ENCODE data around the gene CD58.

Gene CD58

GRCh38 chr1:116494353-116494692 is 76.5 kb downstream of the CD58 start:
- Mint-ChIP-seq H3K27ac (no peak overlapping the region), H3K9me3 (no peaks in the 10 kb centered on the region), H3K4me1 (peaks cover 22% of the 10 kb centered on the region), H3K4me3 (no peak overlapping the region), H3K36me3 (ENCODE audit: low read depth) (no peaks in the 10 kb centered on the region), H3K27me3 (no peaks in the 10 kb centered on the region)
- DNase-seq (no peak), ATAC-seq (no peak)

- ATAC-seq (no peak), DNase-seq (no peak)
- H3K4me1 Mint-ChIP-seq: peaks cover 22% of the 10 kb centered on the region
- H3K27me3 Mint-ChIP-seq: no peaks in the 10 kb centered on the region
- no peaks in the 10 kb centered on the region for H3K9me3 Mint-ChIP-seq
- no peaks in the 10 kb centered on the region for H3K36me3 Mint-ChIP-seq (ENCODE audit: low read depth)
- H3K27ac Mint-ChIP-seq: no peak overlapping the region
- H3K4me3 Mint-ChIP-seq: no peak overlapping the region
These were observed 77.1 kb downstream of the CD58 start for GRCh38 chr1:116493484-116494352.

GRCh38 chr1:116493036-116493435 is 77.8 kb downstream of the CD58 start:
- peaks cover 19% of the 10 kb centered on the region for H3K4me1 Mint-ChIP-seq
- no peak for DNase-seq
- no peaks in the 10 kb centered on the region for H3K27me3 Mint-ChIP-seq
- H3K27ac Mint-ChIP-seq: no peak overlapping the region
- no peaks in the 10 kb centered on the region for H3K9me3 Mint-ChIP-seq
- no peak for ATAC-seq
- no peak overlapping the region for H3K4me3 Mint-ChIP-seq
- no peaks in the 10 kb centered on the region for H3K36me3 Mint-ChIP-seq (ENCODE audit: low read depth)

GRCh38 chr1:116492358-116492811 is 78.4 kb downstream of the CD58 start:
- Mint-ChIP-seq H3K4me3 (no peak overlapping the region), H3K27ac (no peak overlapping the region), H3K27me3 (no peaks in the 10 kb centered on the region), H3K4me1 (peaks cover 17% of the 10 kb centered on the region), H3K36me3 (ENCODE audit: low read depth) (no peaks in the 10 kb centered on the region), H3K9me3 (no peaks in the 10 kb centered on the region)
- DNase-seq (no peak), ATAC-seq (no peak)

- H3K4me3 Mint-ChIP-seq: no peak overlapping the region
- no peaks in the 10 kb centered on the region for H3K27me3 Mint-ChIP-seq
- H3K4me1 Mint-ChIP-seq: peaks cover 17% of the 10 kb centered on the region
- DNase-seq (no peak), ATAC-seq (peak; percentile 41)
- no peak overlapping the region for H3K27ac Mint-ChIP-seq
- H3K9me3 Mint-ChIP-seq: no peaks in the 10 kb centered on the region
- no peaks in the 10 kb centered on the region for H3K36me3 Mint-ChIP-seq (ENCODE audit: low read depth)
These were observed 79.0 kb downstream of the CD58 start for GRCh38 chr1:116491700-116492357.

GRCh38 chr1:116490588-116490987 is 80.2 kb downstream of the CD58 start:
- no peak for DNase-seq
- H3K9me3 Mint-ChIP-seq: no peaks in the 10 kb centered on the region
- no peaks in the 10 kb centered on the region for H3K36me3 Mint-ChIP-seq (ENCODE audit: low read depth)
- H3K27ac Mint-ChIP-seq: peak overlapping the region; percentile 50
- H3K4me3 Mint-ChIP-seq: no peak overlapping the region
- no peaks in the 10 kb centered on the region for H3K27me3 Mint-ChIP-seq
- no peak for ATAC-seq
- H3K4me1 Mint-ChIP-seq: peaks cover 13% of the 10 kb centered on the region

GRCh38 chr1:116489231-116489697 is 81.6 kb downstream of the CD58 start:
- Mint-ChIP-seq H3K36me3 (ENCODE audit: low read depth) (no peaks in the 10 kb centered on the region), H3K27ac (no peak overlapping the region), H3K4me1 (peaks cover 13% of the 10 kb centered on the region), H3K9me3 (no peaks in the 10 kb centered on the region), H3K27me3 (no peaks in the 10 kb centered on the region), H3K4me3 (no peak overlapping the region)
- ATAC-seq (no peak), DNase-seq (no peak)

- no peak for DNase-seq
- H3K4me3 Mint-ChIP-seq: no peak overlapping the region
- no peak overlapping the region for H3K27ac Mint-ChIP-seq
- no peaks in the 10 kb centered on the region for H3K9me3 Mint-ChIP-seq
- peaks cover 13% of the 10 kb centered on the region for H3K4me1 Mint-ChIP-seq
- no peaks in the 10 kb centered on the region for H3K36me3 Mint-ChIP-seq (ENCODE audit: low read depth)
- H3K27me3 Mint-ChIP-seq: no peaks in the 10 kb centered on the region
- ATAC-seq: no peak
These were observed 82.8 kb downstream of the CD58 start for GRCh38 chr1:116488071-116488470.

GRCh38 chr1:116487583-116487982 is 83.2 kb downstream of the CD58 start:
- no peaks in the 10 kb centered on the region for H3K9me3 Mint-ChIP-seq
- no peak overlapping the region for H3K27ac Mint-ChIP-seq
- H3K4me1 Mint-ChIP-seq: peaks cover 11% of the 10 kb centered on the region
- H3K27me3 Mint-ChIP-seq: no peaks in the 10 kb centered on the region
- H3K4me3 Mint-ChIP-seq: no peak overlapping the region
- DNase-seq (no peak), ATAC-seq (no peak)
- H3K36me3 Mint-ChIP-seq (ENCODE audit: low read depth): no peaks in the 10 kb centered on the region

GRCh38 chr1:116487031-116487430 is 83.8 kb downstream of the CD58 start:
- no peaks in the 10 kb centered on the region for H3K9me3 Mint-ChIP-seq
- DNase-seq (no peak), ATAC-seq (no peak)
- no peak overlapping the region for H3K27ac Mint-ChIP-seq
- H3K4me3 Mint-ChIP-seq: no peak overlapping the region
- H3K36me3 Mint-ChIP-seq (ENCODE audit: low read depth): no peaks in the 10 kb centered on the region
- no peaks in the 10 kb centered on the region for H3K27me3 Mint-ChIP-seq
- H3K4me1 Mint-ChIP-seq: peaks cover 6% of the 10 kb centered on the region

- Mint-ChIP-seq H3K4me1 (peaks cover 5% of the 10 kb centered on the region), H3K9me3 (no peaks in the 10 kb centered on the region), H3K4me3 (no peak overlapping the region), H3K27me3 (no peaks in the 10 kb centered on the region), H3K36me3 (ENCODE audit: low read depth) (no peaks in the 10 kb centered on the region), H3K27ac (no peak overlapping the region)
- no peak for DNase-seq
- no peak for ATAC-seq
These were observed 84.4 kb downstream of the CD58 start for GRCh38 chr1:116486424-116486823.

- Mint-ChIP-seq H3K4me3 (no peak overlapping the region), H3K4me1 (peaks cover 5% of the 10 kb centered on the region), H3K27ac (no peak overlapping the region), H3K9me3 (no peaks in the 10 kb centered on the region), H3K36me3 (ENCODE audit: low read depth) (no peaks in the 10 kb centered on the region), H3K27me3 (no peaks in the 10 kb centered on the region)
- ATAC-seq: no peak
- DNase-seq: no peak
These were observed 84.8 kb downstream of the CD58 start for GRCh38 chr1:116485976-116486375.

GRCh38 chr1:116485071-116485735 is 85.6 kb downstream of the CD58 start:
- peak; percentile 91 for ATAC-seq
- no peak overlapping the region for H3K4me3 Mint-ChIP-seq
- H3K36me3 Mint-ChIP-seq (ENCODE audit: low read depth): no peaks in the 10 kb centered on the region
- H3K9me3 Mint-ChIP-seq: no peaks in the 10 kb centered on the region
- no peak overlapping the region for H3K27ac Mint-ChIP-seq
- peak; percentile 92 for DNase-seq
- no peaks in the 10 kb centered on the region for H3K27me3 Mint-ChIP-seq
- H3K4me1 Mint-ChIP-seq: peaks cover 5% of the 10 kb centered on the region

- Mint-ChIP-seq H3K27me3 (no peaks in the 10 kb centered on the region), H3K4me3 (no peak overlapping the region), H3K9me3 (no peaks in the 10 kb centered on the region), H3K36me3 (ENCODE audit: low read depth) (no peaks in the 10 kb centered on the region), H3K27ac (no peak overlapping the region), H3K4me1 (peaks cover 2% of the 10 kb centered on the region)
- ATAC-seq (no peak), DNase-seq (no peak)
These were observed 87.1 kb downstream of the CD58 start for GRCh38 chr1:116483481-116484309.

Data from activated naive CD8-positive, alpha-beta T cell treated with anti-CD3 and anti-CD28 coated beads, Interleukin-2, amount 50 U/mL, for 24 hours (primary cell).